ENCODE measurements around the gene PLXND1. TPM values are rescaled to one million over a fixed set of nuclear protein-coding genes. Genes with fewer than 3 reads are reported as not detected.

The PLXND1 gene
- total RNA-seq, 1 donor from 2014 or later: 37.7 TPM

DNA sequence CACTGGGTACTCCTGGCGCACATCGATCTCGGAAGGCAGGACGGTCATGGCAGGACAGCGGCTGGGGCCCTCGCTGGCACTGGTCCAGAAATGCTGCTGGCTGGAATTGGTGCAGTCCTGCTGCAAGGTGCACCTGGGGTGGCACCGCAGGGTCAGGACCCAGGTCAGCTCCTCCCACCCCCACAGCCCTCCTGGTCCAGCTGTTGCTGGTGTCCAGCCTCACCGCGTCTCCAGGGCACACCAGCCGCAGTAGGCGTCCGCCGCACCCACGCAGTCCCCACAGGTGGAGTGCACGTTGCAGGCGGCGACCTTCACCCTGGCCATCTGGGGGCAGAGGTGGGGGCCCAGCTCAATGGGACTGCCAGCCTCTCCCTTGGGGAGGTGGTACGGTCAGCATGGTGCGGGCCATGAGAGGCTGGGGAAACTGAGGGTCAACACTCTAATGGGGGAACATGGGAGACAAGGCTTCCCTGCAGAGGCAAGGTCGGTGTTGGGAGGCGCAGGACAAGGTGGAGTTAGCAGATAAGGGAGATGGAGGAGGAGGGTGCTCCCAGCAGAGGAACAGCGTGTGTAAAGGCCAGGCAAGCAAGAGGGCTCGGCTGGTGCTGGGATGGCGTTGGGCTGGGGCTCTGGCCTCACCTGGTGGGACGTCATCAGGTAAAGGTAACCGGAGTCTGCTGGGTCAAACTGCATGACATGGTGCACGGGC lies 20.4 kb downstream of the PLXND1 start:
- DNase-seq (ENCODE audit: low read depth): no peak

DNA sequence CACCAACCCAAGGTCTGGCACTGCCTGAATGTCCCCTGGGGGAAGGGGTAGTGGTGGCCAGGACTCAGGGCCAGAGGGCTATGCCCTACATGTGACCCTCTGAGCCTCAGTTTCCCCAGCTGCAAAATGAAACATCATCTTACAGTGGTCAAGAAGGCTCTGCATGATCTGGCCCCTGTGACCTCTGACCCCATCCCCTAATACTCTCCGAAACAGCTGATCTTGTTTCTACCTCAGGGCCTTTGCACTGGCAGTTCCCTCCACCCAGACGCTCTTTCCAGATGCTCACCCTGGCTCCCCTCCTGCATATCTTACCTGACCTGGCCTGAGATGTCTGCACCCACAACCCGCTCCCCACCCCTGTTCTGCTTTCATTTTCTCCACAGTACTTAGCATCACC lies 21.8 kb downstream of the PLXND1 start:
- DNase-seq (ENCODE audit: low read depth): no peak

DNA sequence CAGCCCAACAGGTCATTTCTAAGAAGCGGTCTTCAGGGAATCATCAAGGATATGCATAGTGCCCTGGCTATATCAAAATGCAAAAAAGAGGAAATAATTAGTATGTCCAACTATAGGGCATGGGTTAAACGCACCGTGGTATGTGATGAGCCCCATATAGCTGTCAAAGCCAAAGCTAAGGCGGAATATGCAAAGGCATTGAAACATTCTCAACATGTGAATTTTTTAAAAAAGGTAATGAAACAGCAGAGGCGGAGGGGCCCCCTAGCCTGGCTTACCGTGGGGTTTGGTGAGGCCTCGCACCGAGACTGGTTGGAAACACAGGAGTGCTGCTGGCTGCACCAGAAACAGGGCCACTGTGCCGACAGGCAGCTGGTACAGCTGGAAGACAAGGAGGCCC lies 23.2 kb downstream of the PLXND1 start:
- DNase-seq (ENCODE audit: low read depth): no peak

DNA sequence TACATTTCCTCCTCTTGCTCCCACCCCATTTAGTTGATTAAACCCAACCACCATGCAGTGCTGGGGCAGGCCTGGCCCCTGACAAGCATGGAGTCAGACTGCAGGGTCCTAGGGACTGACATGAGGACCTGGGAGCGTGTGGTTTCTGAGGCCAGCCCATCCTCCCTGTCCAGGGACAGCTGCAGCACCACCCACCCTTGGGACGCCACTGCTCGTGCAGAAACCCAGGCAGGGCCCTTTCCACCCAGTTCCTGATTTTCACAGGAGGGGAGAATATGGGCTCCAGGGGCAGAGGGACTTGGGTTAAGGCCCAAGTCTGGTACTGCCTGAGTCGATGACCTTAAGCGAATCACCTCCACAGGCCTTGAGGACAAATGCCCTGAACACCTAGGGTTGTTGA lies 23.7 kb downstream of the PLXND1 start:
- DNase-seq (ENCODE audit: low read depth): peak; percentile 80

DNA sequence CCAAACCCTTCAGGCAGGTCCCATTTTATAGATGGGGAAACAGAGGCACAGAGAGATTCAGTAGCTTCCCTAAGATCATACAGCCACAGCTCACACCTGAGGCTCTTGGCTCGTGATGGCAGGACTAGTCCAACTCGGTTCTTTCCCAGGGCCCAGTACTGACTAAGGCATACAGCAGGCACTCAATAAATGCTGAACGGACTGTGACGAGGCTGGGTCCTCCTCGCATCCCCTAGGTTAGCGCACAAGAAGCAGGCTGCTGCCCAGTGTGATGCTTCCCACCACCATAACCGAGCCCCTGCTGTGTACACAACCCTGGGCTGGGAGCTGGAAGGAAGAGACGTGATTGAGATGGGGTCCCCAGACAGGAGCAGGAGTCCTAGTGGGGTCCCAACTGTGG lies 24.9 kb downstream of the PLXND1 start:
- no peak for DNase-seq (ENCODE audit: low read depth)

DNA sequence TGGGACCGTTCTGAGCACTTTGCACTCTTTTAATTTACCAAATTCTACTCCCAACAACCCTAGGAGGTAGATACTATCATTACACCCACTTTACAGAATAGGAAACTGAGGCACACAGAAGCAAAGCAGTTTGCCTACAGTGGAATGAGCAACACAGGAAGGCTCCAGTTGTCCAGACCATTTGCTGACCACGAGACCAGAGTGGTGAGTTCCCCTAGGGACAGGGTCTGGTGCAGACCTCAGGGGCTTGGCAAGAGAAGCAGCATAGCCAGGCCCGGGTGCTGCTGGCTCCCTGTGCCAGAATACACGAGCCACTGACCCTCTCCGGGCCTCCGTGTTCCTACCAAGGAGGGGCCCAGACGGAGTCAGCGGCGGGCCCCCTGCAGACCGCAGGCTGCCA lies 26.5 kb downstream of the PLXND1 start:
- DNase-seq (ENCODE audit: low read depth): peak; percentile 92

DNA sequence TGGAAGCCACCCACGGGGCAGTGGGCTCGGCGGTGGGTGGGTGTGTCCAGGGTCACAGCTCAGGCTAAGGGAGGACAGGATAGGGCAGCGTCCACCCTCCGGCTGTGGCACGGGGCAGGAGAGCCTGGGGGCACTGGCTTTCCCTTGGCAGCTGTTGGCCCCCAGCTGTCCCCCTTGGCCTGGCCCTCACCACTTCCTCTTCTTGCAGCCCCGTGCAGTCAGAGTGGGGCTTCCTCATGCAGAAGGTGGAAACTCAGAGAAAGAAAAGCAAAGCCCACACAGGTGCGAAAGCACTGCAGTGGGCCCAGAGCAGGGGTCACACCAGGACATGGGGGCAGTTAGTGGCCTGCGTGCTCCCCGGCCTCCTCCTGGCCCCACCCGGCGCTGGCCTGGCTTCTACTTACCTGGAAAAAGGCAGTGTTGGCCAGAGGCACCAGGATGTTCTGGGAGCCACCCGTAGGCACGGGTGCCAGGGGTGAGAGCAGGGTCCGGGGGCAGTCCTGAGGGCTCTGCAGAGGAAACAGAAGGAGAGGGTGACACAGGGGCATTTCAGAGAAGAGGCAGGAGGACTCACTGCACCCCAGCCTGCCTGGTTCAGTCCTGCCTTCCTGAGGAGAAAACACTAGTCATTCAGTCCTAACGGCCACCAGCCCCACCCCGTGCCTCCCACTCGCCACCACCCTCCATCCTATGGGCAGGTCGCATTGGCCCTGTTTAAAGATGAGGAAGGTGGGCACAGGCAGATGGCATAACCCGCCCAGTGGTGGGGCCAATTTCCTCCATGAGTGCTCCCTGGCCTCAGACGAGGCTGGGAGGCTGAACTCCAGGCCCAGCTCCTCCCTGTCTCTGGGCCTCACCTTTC lies 28.3 kb downstream of the PLXND1 start:
- DNase-seq (ENCODE audit: low read depth): peak; percentile 37

DNA sequence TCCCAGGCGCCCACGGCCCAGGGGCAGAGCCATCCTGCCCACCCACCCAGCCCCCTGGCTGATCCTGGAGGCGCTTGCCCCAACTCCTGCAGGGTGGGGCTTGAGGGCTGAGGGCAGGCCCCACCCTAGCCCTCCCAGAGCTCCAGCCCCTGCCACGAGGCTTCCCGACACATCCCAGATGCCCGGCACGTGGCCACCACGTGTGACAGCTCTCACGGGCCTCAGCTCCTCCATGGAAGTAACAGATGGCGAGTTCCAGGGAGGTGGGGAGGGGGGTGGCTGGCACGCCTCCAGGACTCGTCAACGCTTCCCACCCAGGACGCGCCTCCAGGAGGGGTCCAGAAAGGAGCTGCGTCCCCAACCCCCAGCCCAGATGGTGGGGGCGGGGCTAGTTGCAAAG lies 29.1 kb downstream of the PLXND1 start:
- no peak for DNase-seq (ENCODE audit: low read depth)

DNA sequence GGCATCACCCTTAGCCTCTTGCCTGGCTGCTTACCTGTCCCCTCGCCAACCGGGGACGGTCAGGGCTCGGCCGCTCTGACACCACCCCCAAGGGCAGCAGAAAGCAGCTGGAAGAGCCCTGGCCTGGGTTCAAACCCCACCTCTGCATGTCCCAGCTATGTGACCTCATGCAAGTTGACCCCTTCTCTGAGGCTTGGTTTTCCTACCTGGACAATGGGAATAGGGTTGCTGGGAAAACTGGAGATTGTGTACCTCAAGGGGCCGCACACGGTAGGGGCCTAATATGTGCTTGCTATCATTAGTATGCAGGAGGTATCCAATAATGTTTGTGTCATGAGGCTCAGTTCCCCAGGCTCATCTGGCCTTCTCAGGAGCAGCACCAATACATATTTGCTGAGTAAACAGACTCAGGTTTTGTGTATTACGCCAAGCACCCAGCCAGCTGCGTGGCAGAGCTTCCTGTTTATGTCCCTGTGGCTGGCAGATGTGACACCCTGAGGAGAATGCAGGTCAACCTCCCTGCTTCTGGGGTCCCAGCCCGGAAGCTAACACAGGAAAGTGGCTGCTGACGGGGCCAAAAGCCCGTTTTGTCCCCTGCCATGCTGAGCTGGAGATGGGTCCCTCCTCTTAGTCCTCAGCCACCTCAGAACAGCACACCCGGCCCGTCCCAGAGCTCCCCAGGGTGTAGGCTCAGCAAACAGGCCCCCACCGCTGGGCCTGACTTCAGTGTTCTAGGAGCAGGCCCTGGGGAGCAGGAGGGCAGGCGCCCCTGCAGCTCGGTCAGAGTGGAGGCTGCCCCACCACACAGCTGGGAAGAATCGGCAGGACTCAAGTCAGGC lies 29.7 kb downstream of the PLXND1 start:
- DNase-seq (ENCODE audit: low read depth): no peak

DNA sequence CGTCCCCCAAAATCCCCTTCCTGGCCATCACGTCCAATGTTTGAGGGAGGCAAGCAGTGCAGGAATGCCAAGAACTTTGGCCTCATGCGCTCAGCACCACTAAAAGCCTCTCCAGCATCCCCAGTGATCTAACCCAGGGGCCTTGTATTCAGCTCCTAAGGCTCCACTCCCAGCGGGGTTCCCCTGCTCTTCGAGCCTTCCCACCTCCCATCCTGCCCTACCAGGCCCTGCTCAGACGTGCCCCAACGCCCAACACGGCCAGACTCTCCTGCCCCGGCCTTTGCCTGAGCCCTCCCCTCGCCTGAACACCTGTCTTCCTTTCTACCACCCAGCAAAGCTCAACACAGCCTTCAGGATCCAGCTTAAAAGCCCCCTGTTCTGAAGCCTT lies 30.5 kb downstream of the PLXND1 start:
- DNase-seq (ENCODE audit: low read depth): no peak

DNA sequence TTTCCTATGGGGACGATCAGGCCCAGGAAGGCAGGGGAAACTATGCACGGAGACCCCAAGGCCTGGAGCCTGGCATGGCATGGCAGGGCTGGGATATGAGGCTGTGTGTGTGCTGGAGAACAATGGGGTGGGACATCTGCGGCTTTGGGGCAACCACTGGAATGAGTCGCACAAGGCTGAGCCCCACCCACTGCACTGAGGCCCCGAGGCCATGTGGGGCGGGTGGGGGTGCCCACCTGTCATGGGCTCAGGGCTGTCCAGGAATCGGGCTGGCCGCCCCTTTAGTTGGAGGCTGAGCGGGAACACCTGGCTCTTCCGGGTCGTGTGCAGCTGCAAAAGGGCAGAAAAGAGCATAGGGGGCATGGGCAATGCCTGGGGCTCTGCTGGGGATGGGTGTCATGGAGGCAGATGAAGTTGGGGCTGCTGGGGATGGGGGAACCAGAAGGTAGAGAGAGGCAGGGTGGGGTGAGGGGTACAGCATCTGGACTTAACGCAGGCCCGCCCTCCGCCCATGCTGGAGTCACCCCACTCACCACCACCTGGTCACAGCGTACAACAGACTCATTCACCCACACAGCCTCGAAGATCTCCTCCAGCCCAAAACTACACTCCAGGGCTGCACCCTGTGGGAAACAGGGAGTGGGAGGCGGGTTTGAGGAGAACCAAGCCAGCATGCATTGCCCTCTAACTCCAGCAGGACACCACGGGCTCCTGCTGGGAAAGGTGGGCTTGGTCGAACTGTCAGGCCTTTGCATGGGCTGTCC lies 31.1 kb downstream of the PLXND1 start:
- DNase-seq (ENCODE audit: low read depth): peak; percentile 62

DNA sequence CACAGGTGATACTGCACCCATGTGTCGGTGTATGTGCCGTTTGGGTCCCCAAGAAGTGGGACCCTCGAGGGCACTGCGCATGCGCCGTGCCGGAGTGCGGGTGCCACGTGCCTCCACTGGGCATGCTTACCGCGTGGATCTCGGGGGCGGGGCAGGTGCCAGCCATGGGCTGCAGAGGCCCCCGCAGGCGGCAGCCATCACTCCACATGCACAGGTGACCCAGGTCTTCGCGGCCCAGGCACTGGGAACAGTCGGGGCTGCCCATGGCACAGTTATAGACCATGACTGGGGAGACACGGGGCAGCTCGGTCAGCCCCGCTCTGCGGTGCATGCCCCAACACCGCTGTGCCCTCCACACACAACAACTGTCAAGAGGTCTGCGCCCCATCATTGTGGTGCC lies 32.3 kb downstream of the PLXND1 start:
- no peak for DNase-seq (ENCODE audit: low read depth)

DNA sequence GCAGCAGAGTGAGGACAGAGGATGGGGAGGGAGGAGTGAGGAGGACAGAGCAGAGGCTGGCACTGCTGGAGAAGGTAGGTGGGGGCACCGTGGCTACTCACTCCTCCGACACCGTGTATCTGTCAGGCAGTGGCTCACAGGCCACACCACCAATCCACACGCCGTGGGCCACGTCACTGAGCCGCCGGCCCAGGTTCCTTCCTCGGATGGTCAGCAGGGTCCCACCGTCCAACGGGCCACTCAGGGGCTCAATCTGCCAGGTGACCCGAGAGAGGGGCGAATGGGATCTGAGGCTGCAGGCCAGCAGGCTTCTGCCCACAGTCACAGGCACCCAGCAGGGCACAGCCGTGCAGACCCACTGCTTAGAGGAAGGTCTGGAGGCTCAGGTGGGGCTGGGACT lies 33.0 kb downstream of the PLXND1 start:
- no peak for DNase-seq (ENCODE audit: low read depth)

DNA sequence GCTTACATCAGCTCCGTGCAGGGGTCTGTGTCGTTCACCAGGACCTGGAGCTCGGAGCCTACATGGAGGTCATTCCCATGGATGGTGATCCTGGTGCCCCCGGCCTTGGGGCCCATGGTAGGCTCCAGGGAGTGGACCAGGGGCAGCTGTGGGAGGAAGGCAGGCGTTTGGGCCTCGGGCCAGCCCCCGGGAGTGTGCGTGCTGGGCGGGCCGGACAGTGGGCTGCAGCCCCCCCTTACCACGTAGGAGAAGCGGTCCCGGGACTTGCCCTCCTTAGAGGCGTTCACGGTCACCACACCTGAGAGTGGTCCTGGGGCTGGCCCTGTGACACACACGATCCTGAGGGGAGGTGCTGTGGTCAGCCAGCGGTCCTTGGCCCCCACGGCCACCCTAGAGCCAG lies 33.9 kb downstream of the PLXND1 start:
- DNase-seq (ENCODE audit: low read depth): no peak

DNA sequence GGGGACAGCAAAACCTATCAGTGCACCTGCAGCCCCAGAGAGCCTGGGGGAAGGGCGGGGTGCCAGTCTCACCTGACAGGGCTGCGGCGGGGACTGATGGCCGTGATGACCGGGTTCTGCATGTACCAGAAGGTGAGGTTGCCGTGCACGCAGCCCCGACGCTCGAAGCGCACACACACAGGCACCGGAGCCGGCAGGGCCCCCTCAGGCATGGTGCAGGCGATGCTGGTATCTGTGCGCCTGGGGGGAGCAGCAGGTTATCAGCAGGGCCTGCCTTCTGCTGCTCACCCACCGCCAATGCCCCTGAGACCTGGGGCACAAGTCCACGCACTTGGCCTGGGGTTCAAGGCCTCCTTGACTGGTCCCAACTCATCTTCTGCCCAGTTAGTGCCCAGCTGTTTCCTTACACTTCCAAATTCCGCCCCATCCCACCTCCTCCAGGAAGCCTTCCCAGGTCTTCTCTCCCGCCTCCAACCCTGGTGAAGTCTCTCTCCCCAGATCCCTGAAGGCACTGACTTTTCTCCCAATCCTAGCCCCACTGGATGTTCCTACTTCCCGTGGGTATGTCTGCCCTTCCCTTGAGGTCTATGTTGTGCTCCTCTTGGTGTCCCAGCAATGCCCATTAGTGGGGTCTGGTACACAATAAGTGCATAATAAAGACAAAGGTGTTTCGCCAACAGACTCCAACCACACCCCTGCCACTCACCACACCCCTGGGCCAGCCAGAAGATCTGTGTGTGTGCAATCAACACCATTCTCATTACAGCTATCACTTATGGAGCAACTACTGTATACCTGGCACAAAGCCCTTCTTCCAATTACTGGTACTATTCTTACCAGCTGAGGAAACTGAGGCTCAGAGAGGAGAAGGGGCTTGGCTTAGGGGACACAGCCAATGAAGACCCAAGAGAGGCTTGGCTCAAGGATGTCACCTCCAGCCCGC lies 34.6 kb downstream of the PLXND1 start:
- DNase-seq (ENCODE audit: low read depth): no peak

DNA sequence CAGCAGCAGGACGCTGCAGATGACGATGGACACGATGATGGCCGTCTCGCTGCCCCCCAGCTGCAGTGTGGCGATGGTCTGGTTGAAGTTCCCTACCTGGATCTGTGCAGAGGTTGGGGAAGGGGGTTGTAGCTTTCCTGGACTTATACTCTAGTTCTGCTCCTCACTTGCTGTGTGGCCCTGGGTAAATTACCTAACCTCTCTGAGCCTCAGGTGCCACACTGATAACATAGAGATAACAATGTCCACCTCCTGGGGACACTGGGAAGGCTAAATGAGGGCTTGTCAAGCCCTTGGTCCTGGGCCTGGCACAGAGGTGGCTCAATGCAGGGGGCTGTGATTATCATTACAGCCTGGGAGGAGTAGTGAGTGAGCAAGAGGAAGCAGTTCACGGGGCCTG lies 36.6 kb downstream of the PLXND1 start:
- no peak for DNase-seq (ENCODE audit: low read depth)

DNA sequence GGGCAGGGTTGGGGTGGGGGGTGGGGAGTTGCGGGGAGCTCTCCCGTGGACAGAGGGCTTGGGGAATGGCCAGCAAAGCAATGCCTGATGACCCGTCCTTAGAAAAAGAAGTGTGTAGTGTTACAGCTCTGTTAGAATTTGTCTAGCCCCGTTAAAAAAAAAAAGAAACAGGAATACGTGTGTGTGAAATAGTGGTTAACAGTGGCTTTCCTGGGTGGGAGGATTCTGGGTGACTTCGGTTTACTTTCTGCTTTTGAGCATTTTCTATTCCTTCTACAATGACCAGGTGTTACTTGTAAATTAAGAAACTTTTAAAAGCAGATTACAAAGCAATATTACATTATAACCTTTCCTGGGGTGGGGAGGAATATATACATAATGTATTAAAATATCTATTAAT lies 38.5 kb downstream of the PLXND1 start:
- DNase-seq (ENCODE audit: low read depth): no peak

DNA sequence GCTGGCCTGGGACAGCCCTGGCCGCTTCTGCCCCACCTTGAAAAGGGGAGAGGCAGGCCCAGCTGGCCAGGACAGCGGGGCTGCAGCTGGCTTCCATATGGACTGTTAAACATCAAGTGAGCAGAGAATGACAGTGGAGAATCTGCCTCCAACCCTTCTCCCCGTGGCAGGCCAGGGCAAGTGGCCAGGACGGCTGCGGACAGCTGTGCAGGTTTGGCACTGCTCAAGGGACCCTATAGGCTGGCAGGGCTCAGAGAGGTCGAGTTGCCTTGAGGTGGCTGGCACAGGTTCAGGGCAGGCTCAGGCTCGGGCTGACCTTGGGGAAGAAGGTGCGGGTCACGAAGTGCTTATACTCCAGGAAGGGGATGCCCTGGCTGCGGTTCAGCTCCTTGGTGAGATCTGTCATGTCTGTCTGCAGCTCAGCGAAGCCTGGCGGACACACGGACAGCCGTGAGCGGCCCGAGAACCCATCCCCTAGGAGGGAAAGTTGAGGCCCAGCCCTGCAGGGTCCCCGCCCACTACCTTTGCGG lies 39.2 kb downstream of the PLXND1 start:
- DNase-seq (ENCODE audit: low read depth): peak; percentile 72

DNA sequence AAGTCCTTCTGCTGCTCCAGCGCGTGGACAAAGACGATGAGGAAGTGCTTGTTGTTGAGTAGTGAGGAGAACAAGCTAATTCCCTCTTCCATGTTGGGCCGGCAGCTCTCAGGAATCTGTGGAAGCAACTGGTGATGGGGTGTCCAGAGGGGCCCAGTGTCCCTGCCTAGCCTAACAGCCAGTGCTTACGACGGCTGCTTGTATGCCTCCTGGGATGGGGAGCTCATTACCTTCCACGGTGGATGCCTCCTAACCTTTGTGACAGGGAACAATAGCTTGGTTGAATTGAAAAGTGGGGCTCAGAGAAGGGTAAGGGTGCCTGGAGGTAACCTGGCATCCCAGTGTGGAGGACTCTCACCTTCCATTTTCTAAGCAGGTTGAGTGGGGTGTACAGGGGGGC lies 40.6 kb downstream of the PLXND1 start:
- no peak for DNase-seq (ENCODE audit: low read depth)
